NCI-H345 (cell line): ENCODE measurements around the gene NR3C2.

Experiments
- DNase-seq: peaks from one replicate; lab custom pipeline; 2025; lab: John Stamatoyannopoulos, UW

NR3C2 gene

DNA sequence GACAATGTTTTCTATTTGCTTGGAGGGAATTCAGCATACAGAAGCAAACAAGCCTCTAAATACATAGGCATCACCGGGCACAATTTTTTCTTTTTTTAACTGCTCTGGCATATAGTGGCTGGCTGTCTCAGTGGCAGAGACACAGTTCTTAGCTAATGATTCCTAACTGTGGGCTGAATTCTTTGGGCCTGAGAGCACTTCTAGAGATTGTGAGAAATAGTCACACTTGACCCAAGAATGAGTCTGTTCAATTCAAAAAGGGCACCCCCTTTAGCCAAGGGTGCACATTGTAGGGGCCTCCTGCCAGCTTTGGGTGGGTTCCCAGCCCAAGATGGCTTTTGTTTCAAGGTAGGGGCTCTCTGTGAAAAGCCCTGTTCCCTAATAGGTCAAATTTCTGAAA is 364.6 kb downstream of the NR3C2 start:
- DNase-seq = no peak

- no peak for DNase-seq
Observed at GRCh38 chr4:148076964-148077363, 365.2 kb downstream of the NR3C2 start.

GRCh38 chr4:148075438-148075837 is 366.8 kb downstream of the NR3C2 start:
- no peak for DNase-seq

GRCh38 chr4:148074462-148074861 is 367.8 kb downstream of the NR3C2 start:
- no peak for DNase-seq

DNA sequence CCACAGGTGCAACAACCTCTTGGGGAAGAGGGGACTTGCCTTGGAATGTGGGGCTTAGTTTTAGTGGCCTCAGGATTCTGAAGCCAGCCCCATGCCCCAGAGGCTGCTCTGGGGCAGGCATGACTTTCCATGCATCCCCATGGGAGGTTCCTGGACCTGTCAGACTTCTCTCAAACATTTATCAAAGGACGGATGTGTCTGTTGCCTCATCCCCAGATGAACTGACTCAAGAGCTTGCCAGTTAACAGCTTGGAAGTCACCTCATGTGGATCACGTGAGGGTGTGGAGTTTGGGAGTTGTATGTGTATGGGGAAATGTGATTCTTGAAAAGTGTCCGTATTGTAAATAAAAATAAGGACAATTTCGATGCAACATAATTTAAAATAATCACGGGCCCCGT is 368.9 kb downstream of the NR3C2 start:
- no peak for DNase-seq

GRCh38 chr4:148072789-148073188 is 369.4 kb downstream of the NR3C2 start:
- no peak for DNase-seq

- DNase-seq = no peak
Observed at GRCh38 chr4:148071009-148071408, 371.2 kb downstream of the NR3C2 start.

DNA sequence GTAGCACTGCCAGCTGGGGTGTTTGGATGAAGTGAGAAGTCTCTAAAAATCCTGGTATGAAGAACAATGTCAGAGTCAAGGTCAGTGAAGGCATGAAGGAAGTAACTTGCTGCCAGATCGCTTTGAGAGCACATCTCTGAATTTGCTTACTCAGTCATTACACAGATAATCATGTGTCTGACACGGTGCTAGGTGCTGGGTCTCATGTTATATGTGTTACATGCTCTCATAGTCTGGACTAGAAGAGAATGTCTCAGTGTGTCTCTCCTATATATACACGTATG is 372.4 kb downstream of the NR3C2 start:
- DNase-seq = no peak

GRCh38 chr4:148069086-148069894 is 372.9 kb downstream of the NR3C2 start:
- no peak for DNase-seq

GRCh38 chr4:148068065-148068911 is 373.9 kb downstream of the NR3C2 start:
- DNase-seq = no peak

DNA sequence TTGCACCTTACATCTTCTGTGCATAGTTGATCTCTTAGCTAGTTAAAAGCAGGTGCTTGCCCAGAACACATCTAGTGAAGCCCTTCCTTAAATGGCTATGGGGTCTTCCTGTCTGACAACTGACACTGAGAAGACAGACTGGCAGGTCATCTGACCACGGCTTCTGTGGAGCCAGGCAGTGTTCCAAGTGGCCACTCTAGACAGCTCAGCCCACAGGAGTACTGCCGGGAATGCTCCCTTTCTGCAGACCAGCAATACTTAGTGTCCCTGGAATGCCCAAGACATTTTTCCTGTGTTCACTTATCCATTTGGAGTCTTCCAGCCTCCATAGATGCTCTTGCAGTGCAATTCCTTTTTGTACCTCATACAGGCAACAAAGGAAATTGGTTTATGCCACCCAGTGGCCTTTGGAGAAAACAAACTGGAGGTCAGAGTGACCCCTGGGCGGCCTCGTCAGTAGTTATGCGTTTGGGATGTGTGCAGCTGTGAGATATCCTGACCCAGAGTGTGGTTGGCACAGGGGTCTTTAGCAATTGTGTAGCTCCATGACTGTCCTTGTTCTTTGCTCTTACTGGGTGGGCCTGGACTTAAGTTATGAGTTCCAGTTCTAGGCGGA is 374.8 kb downstream of the NR3C2 start:
- DNase-seq = no peak

DNA sequence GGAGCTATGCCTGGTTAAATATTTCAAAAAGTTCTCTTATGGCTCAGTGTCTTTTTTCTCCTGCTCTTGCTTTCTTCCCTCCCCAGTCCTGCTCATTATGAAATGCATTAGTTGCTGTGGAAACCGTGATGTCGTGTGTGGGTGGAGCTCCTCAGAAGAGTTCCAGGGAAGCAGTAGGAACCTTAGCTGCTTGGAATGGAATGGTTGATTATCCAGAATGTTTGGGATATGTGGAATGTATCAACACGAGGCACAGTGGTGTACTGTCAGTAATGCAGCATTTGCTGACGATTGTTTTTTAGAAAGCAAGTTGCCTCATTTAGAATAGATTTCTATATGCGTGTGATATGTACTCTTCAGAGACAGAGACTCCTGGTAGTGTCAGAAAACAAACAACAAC is 377.1 kb downstream of the NR3C2 start:
- no peak for DNase-seq

DNA sequence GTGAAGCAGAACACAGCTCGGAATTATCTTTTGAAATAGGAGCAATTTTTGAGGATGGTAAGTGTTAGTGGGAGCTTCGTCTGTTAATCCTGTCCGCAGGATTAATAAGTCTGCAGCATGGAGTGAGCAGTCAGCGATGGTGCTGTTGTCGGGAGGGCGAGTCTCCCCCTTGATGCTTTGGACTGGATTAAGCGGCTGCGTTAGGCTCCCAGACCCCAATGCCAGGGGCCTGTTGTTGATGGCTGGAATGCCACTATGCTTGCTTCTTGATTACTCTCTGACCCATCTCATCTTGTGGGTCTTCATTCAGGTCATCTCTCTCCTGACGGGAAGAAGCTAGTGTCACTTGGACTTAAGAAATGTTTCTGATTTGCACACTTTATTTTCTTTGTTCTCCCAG is 377.8 kb downstream of the NR3C2 start:
- DNase-seq = no peak

- DNase-seq = no peak
Observed at GRCh38 chr4:148062301-148062950, 379.8 kb downstream of the NR3C2 start.

- DNase-seq = peak; percentile 76
Observed at GRCh38 chr4:148061795-148062194, 380.4 kb downstream of the NR3C2 start.

GRCh38 chr4:148061141-148061481 is 381.1 kb downstream of the NR3C2 start:
- peak; percentile 21 for DNase-seq

DNA sequence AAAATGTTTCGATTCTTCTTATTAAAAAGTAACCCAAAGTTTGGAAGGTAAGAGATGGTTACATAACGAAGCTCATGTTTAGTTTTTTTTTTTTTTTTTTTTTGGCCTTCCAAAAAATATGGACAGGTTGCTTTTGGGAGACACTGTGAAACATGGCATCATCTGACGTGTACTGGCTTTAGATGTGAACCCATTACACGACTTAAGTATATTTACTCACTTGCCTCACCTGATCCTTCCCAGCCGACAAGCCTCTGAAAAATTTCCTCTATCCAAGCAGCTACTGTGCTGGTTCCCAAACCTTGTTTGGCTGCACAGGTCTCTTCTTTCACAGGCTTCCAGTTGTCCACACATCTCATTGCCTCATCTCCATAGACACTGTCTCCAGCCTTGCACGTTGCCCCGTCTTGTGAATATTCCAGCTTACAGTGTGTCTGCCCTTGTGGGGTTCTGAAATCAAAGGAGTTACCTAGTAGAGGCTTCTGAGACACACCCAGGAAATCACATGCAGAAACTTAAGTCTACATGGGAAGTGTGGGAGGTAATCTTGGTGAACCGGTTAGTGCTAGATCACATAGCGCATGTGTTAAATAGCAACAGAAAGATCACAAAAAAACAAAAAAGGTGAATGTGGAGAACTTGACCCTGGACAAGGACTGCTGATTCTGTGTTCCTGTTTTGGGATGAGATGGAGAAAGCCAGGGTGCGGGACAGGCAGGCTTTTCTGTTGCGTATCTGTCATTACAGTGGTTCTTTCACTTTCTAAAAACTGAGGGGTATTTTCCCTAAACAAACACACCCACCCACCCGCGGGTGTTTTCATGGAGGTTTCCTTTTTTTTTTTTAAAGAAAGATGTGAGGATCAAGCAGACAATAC is 381.7 kb downstream of the NR3C2 start:
- no peak for DNase-seq

DNA sequence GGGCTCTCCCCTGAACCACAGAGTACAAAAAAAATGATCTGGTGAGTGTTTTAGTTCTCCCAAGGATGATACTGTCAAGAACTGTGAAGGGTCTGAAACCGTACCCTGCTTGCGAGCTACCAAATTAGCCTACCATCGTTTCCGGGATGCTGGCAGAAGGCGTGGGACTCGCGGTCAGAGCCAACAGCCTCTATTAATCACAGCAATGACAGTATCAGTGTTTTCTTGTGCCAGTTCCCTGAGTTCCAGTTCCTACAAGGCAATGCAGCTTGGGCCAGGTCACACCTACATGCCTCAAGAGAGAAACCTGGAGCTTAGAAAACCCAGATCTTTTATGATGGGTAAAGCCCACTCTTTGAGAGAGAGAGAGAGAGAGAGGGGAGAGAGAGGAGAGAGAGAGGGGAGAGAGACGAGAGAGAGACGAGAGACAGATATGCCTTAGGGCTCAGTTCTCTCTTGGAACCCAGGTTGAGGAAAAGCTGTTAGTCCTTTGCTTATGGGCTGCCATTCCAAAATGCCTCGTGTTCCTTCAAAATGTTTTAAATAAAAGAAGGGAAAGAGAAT is 382.5 kb downstream of the NR3C2 start:
- no peak for DNase-seq

DNA sequence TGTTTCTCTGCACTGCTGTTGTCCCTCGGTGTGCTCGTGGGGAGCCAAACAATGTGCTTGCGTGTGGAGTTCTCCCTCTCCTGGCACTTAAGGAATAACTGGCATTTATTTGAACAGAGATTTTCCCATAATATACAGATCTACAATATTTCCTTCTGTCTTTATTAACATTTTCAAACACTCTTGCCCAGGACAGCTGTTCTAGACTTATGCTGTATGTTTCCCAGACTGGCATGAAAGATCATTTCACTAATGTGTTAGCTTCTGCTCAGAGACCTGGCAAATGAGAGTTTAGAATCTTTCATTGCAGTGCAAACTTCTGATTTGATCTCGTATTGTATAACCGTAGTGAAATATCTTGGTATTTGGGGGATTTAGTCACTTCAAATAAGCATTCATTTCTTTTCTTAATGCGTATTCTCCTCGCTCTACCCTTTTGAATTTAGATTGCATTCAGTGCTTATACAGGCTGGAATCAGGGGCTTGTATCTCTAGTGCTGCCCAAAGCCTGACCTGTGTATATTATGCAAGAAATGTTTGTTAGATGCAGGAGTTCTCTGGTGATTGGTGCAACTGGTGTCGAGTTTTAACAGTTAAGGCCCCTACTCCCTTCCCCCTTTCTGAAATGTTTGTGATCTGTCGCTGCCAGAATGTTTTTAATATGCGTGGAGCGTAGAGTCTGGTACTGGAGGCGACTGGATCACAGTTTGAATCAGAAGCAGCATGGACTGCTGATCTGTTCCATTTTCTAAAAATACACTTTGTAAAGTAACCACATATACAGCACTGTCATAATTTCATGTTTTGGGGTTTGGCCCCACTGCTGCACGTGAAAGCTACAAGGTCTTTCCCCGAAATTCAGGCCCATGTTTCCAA is 384.0 kb downstream of the NR3C2 start:
- DNase-seq = no peak

GRCh38 chr4:148057516-148057915 is 384.7 kb downstream of the NR3C2 start:
- no peak for DNase-seq
